ENCODE results near the gene GDF15.

- TF ChIP-seq ZSCAN18 (CRISPR knock-in tag; IDR thresholded peaks at IDR 0.05) (no peak), CREM (CRISPR knock-in tag; IDR thresholded peaks at IDR 0.05) (no peak), NR1H2 (CRISPR knock-in tag; IDR thresholded peaks at IDR 0.05) (no peak), CTCF (IDR thresholded peaks at IDR 0.05) (no peak), ARID4B (CRISPR knock-in tag; IDR thresholded peaks at IDR 0.05; ENCODE audit: borderline replicate concordance) (no peak), ELF4 (CRISPR knock-in tag; IDR thresholded peaks at IDR 0.05; ENCODE audit: low read depth) (no peak), AFF4 (CRISPR knock-in tag; IDR thresholded peaks at IDR 0.05; ENCODE audit: borderline replicate concordance) (no peak), SMAD3 (CRISPR knock-in tag; IDR thresholded peaks at IDR 0.05; ENCODE audit: borderline replicate concordance) (no peak), TEAD4 (CRISPR knock-in tag; IDR thresholded peaks at IDR 0.05) (no peak), CBFB (CRISPR knock-in tag; IDR thresholded peaks at IDR 0.05; ENCODE audit: low read depth) (no peak), ZNF232 (CRISPR knock-in tag; IDR thresholded peaks at IDR 0.05) (no peak), PRDM15 (CRISPR knock-in tag; IDR thresholded peaks at IDR 0.05) (no peak), KAT7 (CRISPR knock-in tag; IDR thresholded peaks at IDR 0.05; ENCODE audit: borderline replicate concordance) (no peak)
Measured at GRCh38 chr19:18368504-18369222, 17.3 kb upstream of the GDF15 start.

All from WTC11 (cell line).